Skeletal muscle satellite cell (primary cell): ENCODE data around the gene MAP2. TPM values are rescaled to one million over a fixed set of nuclear protein-coding genes. Genes with fewer than 3 reads are reported as not detected.

Experiments used
- H3K27me3 ChIP-seq: 2 replicates; pipeline ENCODE4 v1.7.0; 2013; ENCODE audit warnings: low read length; ENCODE audit not compliant: control insufficient read depth, insufficient read depth
- H3K36me3 ChIP-seq: 2 replicates; pipeline ENCODE4 v1.7.0; 2013; ENCODE audit warnings: mild to moderate bottlenecking, control low read depth, low read length; ENCODE audit not compliant: insufficient read depth
- H3K4me1 ChIP-seq: 2 replicates; pipeline ENCODE4 v1.7.0; 2013; ENCODE audit warnings: low read length; ENCODE audit not compliant: control insufficient read depth, insufficient read depth
- H3K4me2 ChIP-seq: 2 replicates; pipeline ENCODE4 v1.7.0; 2013; ENCODE audit warnings: mild to moderate bottlenecking, low read length
- H3K4me3 ChIP-seq: 2 replicates; pipeline ENCODE4 v1.7.0; 2013; ENCODE audit warnings: low read length
- H3K9ac ChIP-seq: 2 replicates; pipeline ENCODE4 v1.7.0; 2013; ENCODE audit warnings: mild to moderate bottlenecking, low read depth, low read length, moderate library complexity
- H3K9me3 ChIP-seq: replicated peaks from 2 replicates; pipeline ENCODE4 v1.7.0; 2013; ENCODE audit warnings: mild to moderate bottlenecking, control low read depth, low read length
- total RNA-seq: library from RNA; depleted of rRNA; stranded (reverse); fragments of >200 nt; gene quantifications from 2 replicates; pipeline ENCODE4 v1.2.3, GENCODE V29; 2012; rRNA removed

Gene MAP2, protein sequence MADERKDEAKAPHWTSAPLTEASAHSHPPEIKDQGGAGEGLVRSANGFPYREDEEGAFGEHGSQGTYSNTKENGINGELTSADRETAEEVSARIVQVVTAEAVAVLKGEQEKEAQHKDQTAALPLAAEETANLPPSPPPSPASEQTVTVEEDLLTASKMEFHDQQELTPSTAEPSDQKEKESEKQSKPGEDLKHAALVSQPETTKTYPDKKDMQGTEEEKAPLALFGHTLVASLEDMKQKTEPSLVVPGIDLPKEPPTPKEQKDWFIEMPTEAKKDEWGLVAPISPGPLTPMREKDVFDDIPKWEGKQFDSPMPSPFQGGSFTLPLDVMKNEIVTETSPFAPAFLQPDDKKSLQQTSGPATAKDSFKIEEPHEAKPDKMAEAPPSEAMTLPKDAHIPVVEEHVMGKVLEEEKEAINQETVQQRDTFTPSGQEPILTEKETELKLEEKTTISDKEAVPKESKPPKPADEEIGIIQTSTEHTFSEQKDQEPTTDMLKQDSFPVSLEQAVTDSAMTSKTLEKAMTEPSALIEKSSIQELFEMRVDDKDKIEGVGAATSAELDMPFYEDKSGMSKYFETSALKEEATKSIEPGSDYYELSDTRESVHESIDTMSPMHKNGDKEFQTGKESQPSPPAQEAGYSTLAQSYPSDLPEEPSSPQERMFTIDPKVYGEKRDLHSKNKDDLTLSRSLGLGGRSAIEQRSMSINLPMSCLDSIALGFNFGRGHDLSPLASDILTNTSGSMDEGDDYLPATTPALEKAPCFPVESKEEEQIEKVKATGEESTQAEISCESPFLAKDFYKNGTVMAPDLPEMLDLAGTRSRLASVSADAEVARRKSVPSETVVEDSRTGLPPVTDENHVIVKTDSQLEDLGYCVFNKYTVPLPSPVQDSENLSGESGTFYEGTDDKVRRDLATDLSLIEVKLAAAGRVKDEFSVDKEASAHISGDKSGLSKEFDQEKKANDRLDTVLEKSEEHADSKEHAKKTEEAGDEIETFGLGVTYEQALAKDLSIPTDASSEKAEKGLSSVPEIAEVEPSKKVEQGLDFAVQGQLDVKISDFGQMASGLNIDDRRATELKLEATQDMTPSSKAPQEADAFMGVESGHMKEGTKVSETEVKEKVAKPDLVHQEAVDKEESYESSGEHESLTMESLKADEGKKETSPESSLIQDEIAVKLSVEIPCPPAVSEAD (N-terminal part only)
- 3.7 and 7.9 TPM in 2 replicates for total RNA-seq

GRCh38 chr2:209423562-209424198 is at the start of gene MAP2:
TSS of gene MAP2 (plus strand) at chr2:209424047. CDS start at chr2:209653171, 229,124 bp downstream.
- Histone ChIP-seq H3K4me2 (peak within 1 kb of the TSS; percentile 100), H3K27me3 (no peaks in the 10 kb centered on the region), H3K4me1 (peaks cover 15% of the 10 kb centered on the region), H3K9me3 (no peaks in the 10 kb centered on the region), H3K9ac (peak within 1 kb of the TSS; percentile 84), H3K4me3 (peak within 1 kb of the TSS; percentile 86), H3K36me3 (no peaks in the 10 kb centered on the region)

- H3K4me1 ChIP-seq: no peaks in the 10 kb centered on the region
- H3K36me3 ChIP-seq: no peaks in the 10 kb centered on the region
- no peaks in the 10 kb centered on the region for H3K27me3 ChIP-seq
- peaks cover 14% of the 10 kb centered on the region for H3K9me3 ChIP-seq
- H3K4me2 ChIP-seq: no peak overlapping the region
- no peak overlapping the region for H3K9ac ChIP-seq
- H3K4me3 ChIP-seq: no peak overlapping the region
Observed at GRCh38 chr2:209376686-209377085, 47.2 kb upstream of the MAP2 start.

- H3K36me3 ChIP-seq: no peaks in the 10 kb centered on the region
- H3K9ac ChIP-seq: no peak overlapping the region
- no peak overlapping the region for H3K4me2 ChIP-seq
- H3K9me3 ChIP-seq: peaks cover 14% of the 10 kb centered on the region
- H3K4me1 ChIP-seq: peaks cover 8% of the 10 kb centered on the region
- no peaks in the 10 kb centered on the region for H3K27me3 ChIP-seq
- no peak overlapping the region for H3K4me3 ChIP-seq
Observed at GRCh38 chr2:209380293-209380692, 43.6 kb upstream of the MAP2 start.

DNA sequence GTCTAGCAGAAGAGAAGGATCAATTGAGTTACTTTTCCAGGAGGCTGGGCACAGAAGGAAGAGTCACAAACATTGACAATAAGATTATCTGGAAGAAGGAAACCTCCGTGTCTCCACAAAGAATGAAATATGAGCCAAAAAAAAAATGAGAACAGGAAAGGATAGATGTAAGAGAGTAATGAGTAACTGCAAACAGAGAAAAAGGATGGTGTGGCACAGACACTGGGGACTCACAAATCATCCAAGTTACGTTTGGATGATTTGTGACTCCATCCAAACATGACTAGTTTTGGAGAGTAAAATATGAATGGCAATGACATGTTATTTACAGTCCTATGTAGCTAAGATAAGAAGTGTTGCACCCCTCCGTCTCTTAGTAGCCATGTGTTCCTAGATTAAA is 42.8 kb upstream of the MAP2 start:
- Histone ChIP-seq H3K9me3 (peaks cover 7% of the 10 kb centered on the region), H3K36me3 (no peaks in the 10 kb centered on the region), H3K4me3 (no peak overlapping the region), H3K4me1 (peaks cover 8% of the 10 kb centered on the region), H3K4me2 (no peak overlapping the region), H3K27me3 (no peaks in the 10 kb centered on the region), H3K9ac (no peak overlapping the region)

DNA sequence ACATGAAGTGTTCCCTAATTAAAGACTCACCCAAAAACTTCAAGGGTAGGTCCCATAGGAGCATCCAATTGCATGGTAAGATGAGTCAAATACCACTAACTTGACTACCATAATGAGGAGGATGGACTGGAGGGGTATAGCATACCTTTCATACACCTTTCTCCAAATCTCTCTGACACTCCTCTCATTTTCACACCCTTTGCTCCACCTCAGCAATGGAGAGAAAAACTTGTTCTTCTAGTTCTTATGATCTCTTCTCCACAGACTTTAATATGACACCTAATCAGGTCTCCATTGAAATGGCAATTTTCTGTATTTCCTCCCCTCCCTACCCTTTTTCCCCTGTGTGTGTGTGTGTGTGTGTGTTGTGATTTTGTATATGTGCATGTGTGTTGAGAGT is 41.1 kb upstream of the MAP2 start:
- Histone ChIP-seq H3K9me3 (no peaks in the 10 kb centered on the region), H3K4me1 (peaks cover 8% of the 10 kb centered on the region), H3K9ac (no peak overlapping the region), H3K36me3 (no peaks in the 10 kb centered on the region), H3K27me3 (no peaks in the 10 kb centered on the region), H3K4me3 (no peak overlapping the region), H3K4me2 (no peak overlapping the region)

DNA sequence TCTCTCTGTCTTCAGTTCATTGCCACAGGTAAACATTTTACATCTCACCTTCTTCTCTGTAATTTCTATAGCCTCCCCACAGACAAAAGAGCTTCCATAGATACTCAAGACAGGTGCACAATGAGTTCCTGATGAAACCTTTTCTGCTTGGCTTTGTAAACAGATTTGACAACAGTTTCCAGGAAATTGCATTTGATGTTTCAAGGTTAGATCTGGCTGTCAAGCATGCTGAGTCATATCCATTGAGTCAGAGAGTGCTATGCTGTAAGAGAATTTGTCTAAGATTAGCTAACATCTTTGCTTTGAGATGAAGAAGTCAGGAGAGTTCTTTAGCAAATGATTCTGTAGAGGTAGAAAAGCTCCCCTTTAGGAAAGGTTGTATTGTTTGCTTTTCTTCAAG is 40.6 kb upstream of the MAP2 start:
- Histone ChIP-seq H3K4me2 (no peak overlapping the region), H3K27me3 (no peaks in the 10 kb centered on the region), H3K9ac (no peak overlapping the region), H3K36me3 (no peaks in the 10 kb centered on the region), H3K4me3 (no peak overlapping the region), H3K9me3 (no peaks in the 10 kb centered on the region), H3K4me1 (peaks cover 8% of the 10 kb centered on the region)

GRCh38 chr2:209387389-209387788 is 36.5 kb upstream of the MAP2 start:
- no peak overlapping the region for H3K4me2 ChIP-seq
- peaks cover 13% of the 10 kb centered on the region for H3K4me1 ChIP-seq
- no peaks in the 10 kb centered on the region for H3K27me3 ChIP-seq
- no peak overlapping the region for H3K9ac ChIP-seq
- no peak overlapping the region for H3K4me3 ChIP-seq
- no peaks in the 10 kb centered on the region for H3K9me3 ChIP-seq
- no peaks in the 10 kb centered on the region for H3K36me3 ChIP-seq

GRCh38 chr2:209388446-209389037 is 35.3 kb upstream of the MAP2 start:
- no peaks in the 10 kb centered on the region for H3K27me3 ChIP-seq
- H3K9ac ChIP-seq: no peak overlapping the region
- H3K4me1 ChIP-seq: peaks cover 8% of the 10 kb centered on the region
- H3K4me2 ChIP-seq: no peak overlapping the region
- no peaks in the 10 kb centered on the region for H3K9me3 ChIP-seq
- H3K4me3 ChIP-seq: no peak overlapping the region
- H3K36me3 ChIP-seq: no peaks in the 10 kb centered on the region

DNA sequence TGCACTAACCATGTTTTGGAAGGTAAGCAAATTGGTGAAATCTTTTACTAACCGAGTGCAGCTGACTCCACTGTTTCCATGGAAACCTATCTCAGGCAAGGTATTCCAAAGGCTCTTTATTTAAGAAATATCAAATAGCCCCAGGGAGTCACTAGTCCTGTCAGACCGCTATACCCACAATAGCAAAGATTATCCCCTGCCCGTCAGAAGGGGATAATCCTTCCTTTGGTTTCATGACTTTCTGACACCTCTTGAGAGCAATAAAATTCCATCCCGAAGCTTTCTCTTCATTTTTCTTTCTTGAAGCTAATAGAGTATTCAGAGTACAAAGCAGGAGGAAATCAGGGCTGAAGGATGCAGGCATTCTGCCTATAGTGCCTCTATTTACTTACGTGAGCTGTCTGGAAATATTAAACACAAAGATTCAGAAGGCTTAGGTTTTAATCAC is 34.7 kb upstream of the MAP2 start:
- Histone ChIP-seq H3K4me3 (no peak overlapping the region), H3K9ac (no peak overlapping the region), H3K27me3 (no peaks in the 10 kb centered on the region)

DNA sequence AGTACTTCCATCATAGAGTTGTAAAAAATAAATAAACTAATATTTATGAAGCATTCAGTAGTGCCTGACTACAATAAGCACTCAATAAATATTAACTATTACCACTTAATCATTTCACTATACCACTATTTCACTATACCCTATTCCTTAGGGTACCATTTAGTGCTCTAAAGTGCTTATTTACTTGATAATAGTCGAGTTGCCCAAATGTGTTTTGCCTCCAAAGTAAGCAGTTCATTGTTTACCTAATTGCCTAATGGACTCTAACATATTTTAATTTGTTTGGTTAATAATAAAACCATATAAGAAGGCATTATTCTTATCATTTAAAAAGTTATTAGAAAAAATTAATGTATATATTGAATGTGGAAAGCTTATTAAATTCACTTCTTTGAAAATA is 33.0 kb upstream of the MAP2 start:
- H3K4me2 ChIP-seq: no peak overlapping the region
- H3K36me3 ChIP-seq: no peaks in the 10 kb centered on the region
- H3K4me3 ChIP-seq: no peak overlapping the region
- H3K9me3 ChIP-seq: no peaks in the 10 kb centered on the region
- no peaks in the 10 kb centered on the region for H3K27me3 ChIP-seq
- no peak overlapping the region for H3K9ac ChIP-seq
- peaks cover 6% of the 10 kb centered on the region for H3K4me1 ChIP-seq

More for the DNA sequence above, 34.7 kb upstream of the MAP2 start:
- H3K4me1 ChIP-seq: peaks cover 6% of the 10 kb centered on the region
- no peak overlapping the region for H3K4me2 ChIP-seq
- H3K36me3 ChIP-seq: no peaks in the 10 kb centered on the region
- H3K9me3 ChIP-seq: no peaks in the 10 kb centered on the region
